GM12892 (cell line): ENCODE measurements around the gene KERA.

Source experiments
- DNase-seq: peaks from one replicate; pipeline ENCODE4 v3.0.0; 2011; ENCODE audit not compliant: insufficient read length
- FAIRE-seq: peaks from 2 replicates; lab custom pipeline; 2011; peaks lifted over from hg19 to GRCh38; lab: Jason Lieb, UNC
- POLR2A ChIP-seq: IDR thresholded peaks from 2 replicates; pipeline ENCODE4 v1.6.1; 2011; ENCODE audit warnings: low read depth, low read length, control low read depth
- POLR2AphosphoS5 ChIP-seq: IDR thresholded peaks from 2 replicates; pipeline ENCODE4 v1.6.1; 2011; ENCODE audit warnings: low read depth, low read length, control low read depth
- TAF1 ChIP-seq: IDR thresholded peaks from 2 replicates; pipeline ENCODE4 v1.6.1; 2011; ENCODE audit warnings: low read depth, mild to moderate bottlenecking, control low read depth, low read length, borderline replicate concordance

Gene KERA

GRCh38 chr12:91037276-91037675 lies 20.5 kb downstream of the KERA start:
- FAIRE-seq (no peak), DNase-seq (no peak)
- TF ChIP-seq POLR2A = no peak
- no peak for TF ChIP-seq POLR2AphosphoS5
- TF ChIP-seq TAF1 = no peak

- FAIRE-seq = no peak
- DNase-seq = no peak
- TF ChIP-seq TAF1 (no peak), POLR2AphosphoS5 (no peak), POLR2A (no peak)
Observed at GRCh38 chr12:91033251-91033650, 24.6 kb downstream of the KERA start.

- TF ChIP-seq POLR2AphosphoS5 (no peak), TAF1 (no peak), POLR2A (no peak)
- no peak for FAIRE-seq
- DNase-seq = no peak
Observed at GRCh38 chr12:91023326-91024004, 34.4 kb downstream of the KERA start.

- TF ChIP-seq TAF1 (no peak), POLR2A (no peak), POLR2AphosphoS5 (no peak)
- DNase-seq (no peak), FAIRE-seq (no peak)
Observed at GRCh38 chr12:91021076-91021475, 36.7 kb downstream of the KERA start.

GRCh38 chr12:91019455-91019854 lies 38.4 kb downstream of the KERA start:
- TF ChIP-seq POLR2AphosphoS5 (no peak), TAF1 (no peak), POLR2A (no peak)
- DNase-seq (no peak), FAIRE-seq (no peak)

GRCh38 chr12:91017511-91018263 lies 40.1 kb downstream of the KERA start:
- no peak for TF ChIP-seq POLR2AphosphoS5
- TF ChIP-seq TAF1 = no peak
- TF ChIP-seq POLR2A = no peak
- no peak for FAIRE-seq

GRCh38 chr12:91017043-91017442 lies 40.8 kb downstream of the KERA start:
- DNase-seq (no peak), FAIRE-seq (no peak)
- TF ChIP-seq POLR2A = no peak
- TF ChIP-seq TAF1 = no peak
- TF ChIP-seq POLR2AphosphoS5 = no peak

More at GRCh38 chr12:91017511-91018263, 40.1 kb downstream of the KERA start:
- no peak for DNase-seq

- TF ChIP-seq POLR2AphosphoS5 = no peak
- TF ChIP-seq POLR2A = no peak
- TF ChIP-seq TAF1 = no peak
- DNase-seq (no peak), FAIRE-seq (no peak)
Observed at GRCh38 chr12:91009319-91009950, 48.4 kb downstream of the KERA start.

- FAIRE-seq = peak; percentile 78
- TF ChIP-seq POLR2A (no peak), TAF1 (no peak), POLR2AphosphoS5 (no peak)
Observed at GRCh38 chr12:91007531-91008290, 50.1 kb downstream of the KERA start.

GRCh38 chr12:91004872-91005271 lies 53.0 kb downstream of the KERA start, which contains the start of gene EPYC:
Gene EPYC (minus strand): TSS chr12:91004972. CDS start chr12:91002565, 2,407 bp downstream.
- DNase-seq = no peak

More at GRCh38 chr12:91007531-91008290, 50.1 kb downstream of the KERA start:
- DNase-seq = no peak

More at GRCh38 chr12:91004872-91005271, 53.0 kb downstream of the KERA start, which contains the start of gene EPYC:
- no peak for TF ChIP-seq POLR2AphosphoS5
- TF ChIP-seq TAF1 = no peak
- no peak for TF ChIP-seq POLR2A
- no peak for FAIRE-seq
